ENCODE data around the gene SRRM3. TPM values are rescaled to one million over a fixed set of nuclear protein-coding genes. Genes with fewer than 3 reads are reported as not detected.
"Not testable (repeated sequence)": the region's sequence is repeated elsewhere in the genome, so short reads cannot be mapped to it uniquely, and the experiment has no call there.

The SRRM3 gene
- total and polyA plus RNA-seq, 2 experiments from 2014 or later = 0.39 to 0.65 TPM

DNA sequence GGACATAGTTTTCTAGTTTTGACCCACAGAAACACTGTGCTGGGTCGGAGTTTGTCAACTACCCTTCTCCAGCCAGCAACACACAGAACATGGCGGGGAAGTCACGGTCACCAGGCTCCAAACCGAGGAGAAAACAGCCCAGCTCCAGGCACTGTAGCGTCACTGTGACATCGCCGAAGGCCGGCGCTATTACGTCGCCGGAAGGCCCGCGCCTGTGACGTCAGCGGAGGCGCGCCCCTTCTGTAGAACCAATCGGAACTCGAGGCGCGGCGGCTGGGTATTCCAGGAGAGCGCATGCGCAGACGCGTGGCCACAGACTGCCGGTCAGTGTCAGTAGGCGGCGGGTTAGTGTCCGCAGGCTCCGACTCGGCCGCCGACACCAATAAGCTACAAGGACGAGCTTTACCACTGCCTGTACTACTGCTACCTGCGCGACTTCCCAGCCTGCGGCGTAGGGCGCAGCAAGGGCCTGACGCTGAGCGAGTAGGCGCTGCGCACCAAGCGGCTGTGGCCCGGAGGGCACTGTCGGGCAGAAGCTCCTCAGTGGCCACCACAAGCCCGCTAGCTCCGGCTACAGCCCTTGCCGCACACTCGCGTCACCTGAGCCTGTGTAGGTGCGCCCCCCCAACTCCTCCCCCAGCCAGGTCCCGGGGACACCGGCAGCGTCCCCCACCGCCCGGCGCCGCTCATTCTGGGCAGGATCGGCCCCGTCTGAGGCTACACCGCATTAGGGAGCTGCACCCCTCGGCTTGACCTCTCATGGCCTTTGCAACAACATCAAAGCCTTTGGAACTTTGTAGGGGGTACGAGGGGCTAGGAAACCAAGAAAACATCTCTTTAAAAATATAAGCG, 35.1 kb upstream of the SRRM3 start:
- H3K27ac ChIP-seq = peak overlapping the region; percentile 61
- in situ Hi-C loops (cut with MboI) = no loop called here

GRCh38 chr7:76173566-76174205, 28.0 kb upstream of the SRRM3 start:
- in situ Hi-C loops (cut with MboI) = no loop called here

More for the DNA sequence above, 35.1 kb upstream of the SRRM3 start:
- TF ChIP-seq EZH2phosphoT487 (IDR thresholded peaks at IDR 0.05; ENCODE audit: insufficient read depth, low read depth) (no peak), EZH2 (IDR thresholded peaks at IDR 0.05; ENCODE audit: insufficient read depth, poor library complexity, severe bottlenecking) (no peak)
- Histone ChIP-seq H3K4me2 (ENCODE audit: unreplicated experiment) (peak overlapping the region; percentile 71), H2AFZ (peak overlapping the region; percentile 98), H3K4me3 (peak overlapping the region; percentile 67), H3K27me3 (replicated peaks; ENCODE audit: insufficient read depth) (no peaks in the 10 kb centered on the region), H3F3A (ENCODE audit: insufficient read depth) (no peaks in the 10 kb centered on the region), H4K20me1 (ENCODE audit: insufficient read depth) (no peaks in the 10 kb centered on the region), H3K9me2 (ENCODE audit: insufficient read depth) (no peaks in the 10 kb centered on the region), H3K9ac (peak overlapping the region; percentile 63), H3K36me3 (ENCODE audit: low read depth) (no peaks in the 10 kb centered on the region), H3K9me3 (ENCODE audit: low read depth) (no peaks in the 10 kb centered on the region), H3K4me1 (ENCODE audit: insufficient read depth) (no peaks in the 10 kb centered on the region), H3K79me2 (ENCODE audit: insufficient read depth) (no peaks in the 10 kb centered on the region)
- DNase-seq = peak; percentile 99
- 1 to 2% methylated on average over 60 to 63 of the region's 67 CpGs for WGBS, 2 experiments (ENCODE audit: low coverage in 1 of 2, low lambda C conversion rate in 2 of 2, missing lambda C conversion rate in 2 of 2)

DNA sequence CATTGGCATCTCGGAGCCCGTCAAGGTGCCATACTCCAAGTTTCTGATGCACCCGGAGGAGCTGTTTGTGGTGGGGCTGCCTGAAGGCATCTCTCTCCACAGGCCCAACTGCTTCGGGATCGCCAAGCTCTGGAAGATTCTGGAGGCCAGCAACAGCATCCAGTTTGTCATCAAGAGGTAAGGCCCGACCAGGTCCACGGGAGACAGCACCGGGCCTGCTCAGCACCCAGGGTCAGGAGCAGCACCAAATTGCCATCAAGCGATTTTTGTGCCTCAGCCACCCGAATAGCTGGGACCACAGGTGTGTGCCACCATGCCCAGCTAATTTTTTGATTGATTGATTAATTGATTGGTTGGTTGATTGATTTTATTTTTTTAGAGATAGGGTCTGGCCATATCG, 24.7 kb upstream of the SRRM3 start:
- H3K9ac ChIP-seq; H3K4me3 ChIP-seq; H3K27ac ChIP-seq; H4K20me1 ChIP-seq (ENCODE audit: insufficient read depth); H3K27me3 ChIP-seq (replicated peaks; ENCODE audit: insufficient read depth); H3K4me1 ChIP-seq (ENCODE audit: insufficient read depth); H2AFZ ChIP-seq; H3K36me3 ChIP-seq (ENCODE audit: low read depth); H3K4me2 ChIP-seq (ENCODE audit: unreplicated experiment); H3K9me3 ChIP-seq (ENCODE audit: low read depth); H3K79me2 ChIP-seq (ENCODE audit: insufficient read depth); DNase-seq; in situ Hi-C loops (cut with MboI); H3K9me2 ChIP-seq (ENCODE audit: insufficient read depth); H3F3A ChIP-seq (ENCODE audit: insufficient read depth): not testable (repeated sequence)
- 78 to 81% methylated on average over 11 of the region's 11 CpGs for WGBS, 2 experiments (ENCODE audit: low coverage in 1 of 2, low lambda C conversion rate in 2 of 2, missing lambda C conversion rate in 2 of 2)

More at GRCh38 chr7:76173566-76174205, 28.0 kb upstream of the SRRM3 start:
- no peaks in the 10 kb centered on the region for H3K27me3 ChIP-seq (replicated peaks; ENCODE audit: insufficient read depth)
- no peaks in the 10 kb centered on the region for H3K9me2 ChIP-seq (ENCODE audit: insufficient read depth)
- H4K20me1 ChIP-seq (ENCODE audit: insufficient read depth) = no peaks in the 10 kb centered on the region
- no peak overlapping the region for H3K4me3 ChIP-seq
- H3K9me3 ChIP-seq (ENCODE audit: low read depth) = no peaks in the 10 kb centered on the region
- no peak overlapping the region for H3K4me2 ChIP-seq (ENCODE audit: unreplicated experiment)
- no peaks in the 10 kb centered on the region for H3F3A ChIP-seq (ENCODE audit: insufficient read depth)
- H3K9ac ChIP-seq = no peak overlapping the region
- no peaks in the 10 kb centered on the region for H3K4me1 ChIP-seq (ENCODE audit: insufficient read depth)
- 77 to 78% methylated on average over 5 to 12 of the region's 12 CpGs for WGBS, 2 experiments (ENCODE audit: low coverage in 1 of 2, low lambda C conversion rate in 2 of 2, missing lambda C conversion rate in 2 of 2)
- H2AFZ ChIP-seq = no peak overlapping the region
- no peaks in the 10 kb centered on the region for H3K79me2 ChIP-seq (ENCODE audit: insufficient read depth)
- no peak for TF ChIP-seq EZH2phosphoT487 (IDR thresholded peaks at IDR 0.05; ENCODE audit: insufficient read depth, low read depth)
- TF ChIP-seq EZH2 (IDR thresholded peaks at IDR 0.05; ENCODE audit: insufficient read depth, poor library complexity, severe bottlenecking) = no peak
- no peak for DNase-seq
- no peaks in the 10 kb centered on the region for H3K36me3 ChIP-seq (ENCODE audit: low read depth)
- H3K27ac ChIP-seq = no peak overlapping the region

DNA sequence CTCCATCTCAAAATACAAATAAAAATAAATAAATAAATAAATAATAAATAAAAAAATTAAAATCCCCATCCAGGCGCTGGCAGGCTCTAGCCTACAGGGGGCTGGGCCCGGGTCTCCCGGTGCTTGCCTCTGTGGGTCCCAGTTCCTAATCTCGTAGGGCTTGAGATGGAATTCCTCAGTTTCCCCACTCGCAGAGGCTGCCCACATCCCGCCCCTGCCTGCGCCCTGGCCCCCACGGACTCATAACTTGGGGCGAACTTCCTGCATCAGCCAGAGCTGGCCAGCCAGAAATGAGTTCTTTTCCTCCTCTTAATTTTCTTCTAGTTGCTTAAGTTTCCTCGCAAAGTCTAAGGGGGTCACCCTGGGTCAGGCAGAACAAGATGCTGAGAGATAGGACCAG, 22.0 kb upstream of the SRRM3 start:
- no peak overlapping the region for H3K9ac ChIP-seq
- H3F3A ChIP-seq (ENCODE audit: insufficient read depth) = no peaks in the 10 kb centered on the region
- no peaks in the 10 kb centered on the region for H3K79me2 ChIP-seq (ENCODE audit: insufficient read depth)
- no peak for TF ChIP-seq EZH2 (IDR thresholded peaks at IDR 0.05; ENCODE audit: insufficient read depth, poor library complexity, severe bottlenecking)
- TF ChIP-seq EZH2phosphoT487 (IDR thresholded peaks at IDR 0.05; ENCODE audit: insufficient read depth, low read depth) = no peak
- in situ Hi-C loops (cut with MboI) = loop anchor here (5.0 kb wide), 1 partner anchor 133 kb away; no protein-coding TSS in a partner anchor
- no peaks in the 10 kb centered on the region for H3K9me3 ChIP-seq (ENCODE audit: low read depth)
- no peak overlapping the region for H3K4me2 ChIP-seq (ENCODE audit: unreplicated experiment)
- WGBS, 2 experiments (ENCODE audit: low coverage in 1 of 2, low lambda C conversion rate in 2 of 2, missing lambda C conversion rate in 2 of 2) = 80 to 81% methylated on average over 10 of the region's 10 CpGs
- H3K36me3 ChIP-seq (ENCODE audit: low read depth) = no peaks in the 10 kb centered on the region
- no peaks in the 10 kb centered on the region for H3K27me3 ChIP-seq (replicated peaks; ENCODE audit: insufficient read depth)
- H3K4me1 ChIP-seq (ENCODE audit: insufficient read depth) = no peaks in the 10 kb centered on the region
- H3K9me2 ChIP-seq (ENCODE audit: insufficient read depth) = no peaks in the 10 kb centered on the region
- no peak overlapping the region for H3K27ac ChIP-seq
- H4K20me1 ChIP-seq (ENCODE audit: insufficient read depth) = no peaks in the 10 kb centered on the region
- H2AFZ ChIP-seq = no peak overlapping the region
- H3K4me3 ChIP-seq = no peak overlapping the region
- DNase-seq = no peak
